GM18507 (cell line): Measurements from ENCODE around the gene NFE2L3.
"Not testable (repeated sequence)": the region's sequence is repeated elsewhere in the genome, so short reads cannot be mapped to it uniquely, and the experiment has no call there.

Experiments
- DNase-seq: peaks from one replicate; pipeline ENCODE4 v3.0.0; 2011; ENCODE audit warnings: low read depth; ENCODE audit not compliant: insufficient read length; ENCODE audit errors: extremely low spot score
- FAIRE-seq: peaks from 2 replicates; lab custom pipeline; 2011; peaks lifted over from hg19 to GRCh38; lab: Jason Lieb, UNC

Gene NFE2L3

GRCh38 chr7:26144184-26145080, 7.6 kb upstream of the NFE2L3 start:
- DNase-seq (no peak), FAIRE-seq (no peak)

- FAIRE-seq (no peak), DNase-seq (no peak)
Measured at GRCh38 chr7:26145238-26145637, 6.8 kb upstream of the NFE2L3 start.

DNA sequence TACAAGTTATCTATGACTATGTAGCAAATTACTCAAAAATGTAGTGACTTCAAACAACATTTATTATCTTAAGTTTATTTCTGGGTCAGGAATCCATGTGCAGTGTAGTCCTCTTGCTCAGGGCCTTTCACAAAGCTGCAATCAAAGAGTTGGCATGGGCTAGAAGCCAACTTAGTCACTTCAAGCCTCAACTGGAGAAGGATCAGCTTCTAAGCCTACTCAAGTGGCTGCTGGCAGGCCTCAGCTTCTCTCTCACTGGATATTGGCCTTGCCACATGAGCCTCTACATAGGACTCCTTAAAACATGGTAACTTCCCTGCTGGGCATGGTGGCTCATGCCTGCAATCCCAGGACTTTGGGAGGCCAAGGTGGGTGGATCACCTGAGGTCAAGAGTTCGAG, 5.0 kb upstream of the NFE2L3 start:
- no peak for FAIRE-seq
- no peak for DNase-seq

DNA sequence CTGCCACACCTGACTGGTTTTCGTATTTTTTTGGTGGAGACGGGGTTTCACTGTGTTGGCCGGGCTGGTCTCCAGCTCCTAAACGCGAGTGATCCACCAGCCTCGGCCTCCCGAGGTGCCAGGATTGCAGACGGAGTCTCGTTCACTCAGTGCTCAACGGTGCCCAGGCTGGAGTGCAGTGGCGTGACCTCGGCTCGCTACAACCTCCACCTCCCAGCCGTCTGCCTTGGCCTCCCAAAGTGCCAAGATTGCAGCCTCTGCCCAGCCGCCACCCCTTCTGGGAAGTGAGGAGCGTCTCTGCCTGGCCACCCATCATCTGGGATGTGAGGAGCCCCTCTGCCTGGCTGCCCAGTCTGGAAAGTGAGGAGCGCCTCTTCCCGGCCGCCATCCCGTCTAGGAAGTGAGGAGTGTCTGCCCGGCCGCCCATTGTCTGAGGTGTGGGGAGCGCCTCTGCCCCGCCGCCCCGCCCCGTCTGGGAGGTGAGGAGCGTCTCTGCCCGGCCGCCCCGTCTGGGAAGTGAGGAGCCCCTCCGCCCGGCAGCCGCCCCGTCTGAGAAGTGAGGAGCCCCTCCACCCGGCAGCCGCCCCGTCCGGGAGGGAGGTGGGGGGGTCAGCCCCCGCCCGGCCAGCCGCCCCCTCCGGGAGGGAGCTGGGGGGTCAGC, 4.2 kb upstream of the NFE2L3 start:
- DNase-seq: not testable (repeated sequence)

GRCh38 chr7:26148307-26148700, 3.7 kb upstream of the NFE2L3 start:
- FAIRE-seq, DNase-seq: not testable (repeated sequence)

More for the DNA sequence above, 4.2 kb upstream of the NFE2L3 start:
- FAIRE-seq: not testable (repeated sequence)

DNA sequence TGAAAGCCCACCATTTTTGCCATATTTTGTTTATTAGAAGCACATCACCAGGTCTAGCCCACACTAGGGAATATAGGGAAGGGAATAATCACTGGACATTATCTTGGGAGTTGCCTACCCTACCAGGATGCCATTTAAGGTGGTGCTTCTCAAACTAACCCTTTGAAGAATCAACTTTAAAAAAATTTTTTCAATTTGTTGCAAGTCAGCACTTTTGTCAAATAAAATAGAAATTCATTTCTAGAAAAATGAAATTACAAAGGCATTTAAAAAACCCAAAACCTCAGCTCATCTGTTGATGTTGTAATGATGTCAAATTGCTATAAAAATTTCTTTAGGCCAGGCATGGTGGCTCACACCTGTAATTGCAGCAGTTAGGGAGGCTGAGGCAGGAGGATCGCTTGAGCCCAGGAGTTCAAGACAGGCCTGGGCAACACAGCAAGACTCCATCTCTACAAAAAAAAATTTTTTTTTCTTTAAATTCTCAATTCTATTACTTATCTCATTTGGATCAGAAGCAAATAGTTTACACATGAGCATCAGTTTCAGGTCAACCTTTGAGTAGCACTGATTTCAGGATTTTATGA, 2.5 kb upstream of the NFE2L3 start:
- no peak for DNase-seq
- no peak for FAIRE-seq

- no peak for FAIRE-seq
- DNase-seq: no peak
Measured at GRCh38 chr7:26151096-26151495, 902 bp upstream of the NFE2L3 start.

DNA sequence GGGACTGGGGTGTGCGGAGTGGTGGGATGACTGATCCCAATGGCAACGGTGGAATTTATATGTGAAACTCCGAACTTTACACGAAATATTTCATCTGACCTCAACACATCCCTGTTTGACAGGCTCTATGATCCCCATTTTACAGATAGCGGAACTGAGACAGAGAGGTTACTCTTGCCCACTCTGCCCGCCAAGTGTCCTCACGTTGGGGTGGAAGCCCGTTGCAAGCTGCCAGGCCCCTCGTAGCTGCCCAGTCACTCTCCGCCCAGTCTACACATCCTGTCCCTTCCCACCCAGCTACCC, 397 bp upstream of the NFE2L3 start:
- FAIRE-seq: no peak
- no peak for DNase-seq

GRCh38 chr7:26152782-26153240, 813 bp downstream of the NFE2L3 start:
- not testable (repeated sequence) for FAIRE-seq, DNase-seq

DNA sequence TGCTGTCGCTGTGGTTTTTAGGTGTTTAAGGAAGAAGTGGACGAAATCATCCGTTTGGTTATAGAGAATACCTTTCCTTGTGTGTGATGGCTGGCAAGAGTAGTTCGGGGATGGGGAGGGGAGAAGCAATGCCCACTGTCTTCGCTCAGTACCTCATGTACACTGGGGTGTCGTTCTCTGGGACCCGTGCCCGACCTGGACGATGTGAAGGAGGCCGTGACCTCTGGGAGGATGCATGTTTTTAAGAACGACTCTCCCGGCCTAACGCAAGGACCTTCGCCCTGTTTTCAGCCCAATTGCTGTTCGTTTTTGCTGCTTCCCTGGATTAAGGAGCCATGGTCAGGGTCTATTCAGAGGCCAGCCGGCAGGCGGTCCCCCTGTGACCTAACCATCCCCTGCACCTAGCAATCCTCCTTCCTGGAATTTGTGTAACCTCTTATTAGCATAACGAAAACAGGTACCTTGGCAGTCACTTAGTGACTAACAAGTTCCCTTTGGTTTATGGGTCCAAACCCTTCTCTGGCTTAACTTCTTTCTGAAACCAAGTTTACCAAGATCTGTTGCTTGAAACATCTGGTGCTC, 1.3 kb downstream of the NFE2L3 start:
- DNase-seq: no peak
- FAIRE-seq: peak; percentile 53

DNA sequence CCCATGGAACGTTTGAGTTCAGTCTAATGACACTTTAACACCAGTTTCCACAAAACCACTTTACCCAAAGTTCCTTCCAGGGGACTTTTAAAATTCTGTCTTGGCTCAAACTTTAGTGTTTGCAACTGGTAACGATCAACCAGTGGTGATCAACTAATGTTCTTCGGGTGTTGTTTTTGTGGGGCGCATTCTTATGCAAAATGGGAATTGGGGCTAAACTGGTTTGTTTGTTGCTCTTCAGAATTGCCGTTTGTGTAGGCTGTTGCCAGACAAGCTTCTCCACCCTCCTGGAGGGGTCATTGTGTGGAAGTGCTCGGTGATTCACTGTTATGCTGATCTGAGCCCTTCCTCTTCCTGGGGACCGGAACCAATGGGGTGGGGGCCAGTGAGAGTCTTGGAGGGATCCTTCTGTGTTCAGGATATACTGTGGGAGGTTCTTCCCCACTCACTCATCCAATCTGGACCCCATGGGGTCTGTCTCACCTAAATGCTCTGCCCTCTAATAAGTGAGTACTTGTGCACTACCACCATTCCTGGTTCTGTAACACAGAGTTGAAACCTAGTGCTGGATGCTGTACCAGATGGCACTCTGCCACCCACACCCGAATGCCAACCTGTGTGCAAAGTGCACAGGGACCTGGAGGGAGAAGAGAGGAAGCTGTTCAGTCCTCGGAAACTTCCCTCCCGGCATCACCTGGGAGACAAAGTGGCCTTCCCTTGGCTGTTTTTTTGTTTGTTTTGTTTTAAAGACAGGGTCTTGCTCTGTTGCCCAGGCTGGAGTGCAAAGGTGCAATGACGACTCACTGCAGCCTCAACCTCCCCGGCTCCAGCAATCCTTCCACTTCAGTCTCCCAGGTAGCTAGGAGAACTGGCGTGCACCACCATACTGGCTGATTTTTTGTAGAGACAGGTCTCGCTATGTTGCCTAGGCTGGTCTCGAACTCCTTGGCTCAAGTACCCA, 2.1 kb downstream of the NFE2L3 start:
- no peak for DNase-seq
- no peak for FAIRE-seq

DNA sequence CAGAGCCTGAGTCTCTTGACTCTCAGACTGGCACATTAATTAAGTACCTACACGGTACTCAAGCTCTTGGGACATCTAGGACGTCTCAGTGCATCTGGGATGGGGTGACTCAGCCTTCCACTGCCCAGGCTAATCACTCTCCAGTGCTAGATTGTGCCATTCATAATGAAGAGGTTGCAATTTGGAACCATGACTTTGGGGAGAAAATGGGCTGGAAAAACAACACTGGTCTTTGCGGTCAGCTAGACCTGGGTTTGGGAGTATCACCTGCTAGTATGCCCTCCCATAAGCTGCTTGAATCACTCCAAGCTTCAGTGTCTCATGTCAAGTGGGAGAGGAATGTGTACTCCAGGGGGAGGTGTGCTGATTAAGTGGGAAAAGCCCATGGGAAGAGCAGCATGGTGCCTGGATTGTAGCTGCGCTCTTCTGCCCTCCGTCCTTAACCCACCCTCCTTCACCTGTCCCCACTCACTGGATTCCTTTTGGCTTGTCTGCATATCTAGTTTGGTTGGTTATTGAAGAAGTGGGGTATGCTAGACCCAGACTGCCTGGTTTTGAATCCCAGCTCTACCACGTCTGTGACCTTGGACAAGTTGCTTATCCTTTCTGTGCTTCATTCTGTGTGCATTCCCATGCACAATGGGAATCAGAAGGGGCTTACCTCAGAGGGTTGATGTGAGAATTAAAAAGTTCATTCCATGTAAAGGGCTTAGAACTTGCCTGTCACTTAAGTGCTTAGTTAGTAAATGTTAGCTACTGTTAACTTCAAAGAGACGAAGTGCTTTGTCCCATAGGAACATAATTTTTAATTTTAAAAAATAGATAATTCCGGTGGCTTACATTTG, 3.8 kb downstream of the NFE2L3 start:
- FAIRE-seq (no peak), DNase-seq (no peak)

- FAIRE-seq (peak; percentile 78), DNase-seq (no peak)
Measured at GRCh38 chr7:26156451-26157420, 4.7 kb downstream of the NFE2L3 start.

GRCh38 chr7:26157520-26158105, 5.6 kb downstream of the NFE2L3 start:
- FAIRE-seq (no peak), DNase-seq (no peak)

GRCh38 chr7:26159243-26159642, 7.2 kb downstream of the NFE2L3 start:
- DNase-seq: no peak
- FAIRE-seq: no peak

DNA sequence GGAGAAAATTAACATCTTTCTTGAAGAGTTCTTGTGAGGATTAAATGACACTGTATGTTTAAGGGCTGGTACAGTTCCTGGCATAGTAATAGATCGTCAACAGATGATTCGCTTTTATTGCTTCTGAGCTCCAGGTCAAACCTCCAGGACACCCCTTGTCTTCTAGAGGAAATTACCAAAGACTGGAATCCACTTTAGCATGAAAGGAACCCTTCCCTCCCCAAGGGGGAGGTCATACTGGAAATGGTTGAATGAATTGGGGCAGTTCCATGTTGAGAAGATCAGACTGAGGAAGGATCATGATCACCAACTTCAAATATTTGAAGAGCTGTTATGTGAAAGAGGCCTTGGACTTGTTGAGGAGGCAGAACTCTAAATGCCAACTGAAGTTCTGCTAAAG, 8.9 kb downstream of the NFE2L3 start:
- no peak for FAIRE-seq
- no peak for DNase-seq

GRCh38 chr7:26162431-26162830, 10.4 kb downstream of the NFE2L3 start:
- DNase-seq (no peak), FAIRE-seq (no peak)
